ENCODE measurements around the gene MT1X. TPM values are rescaled to one million over a fixed set of nuclear protein-coding genes. Genes with fewer than 3 reads are reported as not detected.

MT1X gene
- total and polyA plus RNA-seq, 2 experiments from 2014 or later = 39.8 to 127 TPM

DNA sequence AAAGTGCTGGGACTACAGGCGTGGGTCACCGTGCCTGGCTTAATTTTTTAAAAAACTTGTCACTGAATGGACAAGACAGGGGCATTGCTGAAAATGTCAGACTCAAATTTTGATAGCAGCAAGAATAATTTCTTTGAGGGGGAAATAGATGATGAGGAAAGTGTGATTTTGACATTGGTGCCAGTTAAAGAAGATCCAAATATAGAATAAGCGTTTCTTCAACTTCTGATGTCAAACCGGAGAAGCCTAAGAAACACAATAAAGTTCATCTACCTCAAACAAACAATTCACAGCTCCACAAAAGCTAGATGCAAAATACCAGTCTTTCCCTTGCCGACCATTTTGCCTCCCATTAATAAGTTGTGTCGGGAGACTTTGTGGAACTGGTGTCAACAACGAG is 4.5 kb downstream of the MT1X start:
- H2AFZ ChIP-seq = no peak overlapping the region
- H3K27ac ChIP-seq = no peak overlapping the region
- no peak overlapping the region for H3K4me2 ChIP-seq
- H3K27me3 ChIP-seq = peaks cover 13% of the 10 kb centered on the region
- TF ChIP-seq, protein P1, sequence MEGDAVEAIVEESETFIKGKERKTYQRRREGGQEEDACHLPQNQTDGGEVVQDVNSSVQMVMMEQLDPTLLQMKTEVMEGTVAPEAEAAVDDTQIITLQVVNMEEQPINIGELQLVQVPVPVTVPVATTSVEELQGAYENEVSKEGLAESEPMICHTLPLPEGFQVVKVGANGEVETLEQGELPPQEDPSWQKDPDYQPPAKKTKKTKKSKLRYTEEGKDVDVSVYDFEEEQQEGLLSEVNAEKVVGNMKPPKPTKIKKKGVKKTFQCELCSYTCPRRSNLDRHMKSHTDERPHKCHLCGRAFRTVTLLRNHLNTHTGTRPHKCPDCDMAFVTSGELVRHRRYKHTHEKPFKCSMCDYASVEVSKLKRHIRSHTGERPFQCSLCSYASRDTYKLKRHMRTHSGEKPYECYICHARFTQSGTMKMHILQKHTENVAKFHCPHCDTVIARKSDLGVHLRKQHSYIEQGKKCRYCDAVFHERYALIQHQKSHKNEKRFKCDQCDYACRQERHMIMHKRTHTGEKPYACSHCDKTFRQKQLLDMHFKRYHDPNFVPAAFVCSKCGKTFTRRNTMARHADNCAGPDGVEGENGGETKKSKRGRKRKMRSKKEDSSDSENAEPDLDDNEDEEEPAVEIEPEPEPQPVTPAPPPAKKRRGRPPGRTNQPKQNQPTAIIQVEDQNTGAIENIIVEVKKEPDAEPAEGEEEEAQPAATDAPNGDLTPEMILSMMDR (IDR thresholded peaks at IDR 0.05; ENCODE audit: poor library complexity) = no peak
- TF ChIP-seq EZH2phosphoT487 (IDR thresholded peaks at IDR 0.05; ENCODE audit: low read depth, severe bottlenecking, unreplicated experiment) = no peak
- no peak for TF ChIP-seq EZH2 (IDR thresholded peaks at IDR 0.05; ENCODE audit: borderline replicate concordance)
- no peaks in the 10 kb centered on the region for H3K79me2 ChIP-seq
- peaks cover 7% of the 10 kb centered on the region for H3K4me1 ChIP-seq (ENCODE audit: insufficient read depth)
- H3K36me3 ChIP-seq (replicated peaks; ENCODE audit: insufficient read depth, low read depth) = no peaks in the 10 kb centered on the region
- 95% methylated on average over 7 of the region's 7 CpGs for WGBS (ENCODE audit: low lambda C conversion rate, missing lambda C conversion rate)
- H3K9me2 ChIP-seq (replicated peaks; ENCODE audit: insufficient read depth) = no peaks in the 10 kb centered on the region
- no peak for DNase-seq (ENCODE audit: low spot score)
- H4K20me1 ChIP-seq (ENCODE audit: insufficient read depth, poor library complexity, severe bottlenecking) = no peaks in the 10 kb centered on the region
- no peaks in the 10 kb centered on the region for H3K9me3 ChIP-seq (ENCODE audit: low read depth)
- H3K4me3 ChIP-seq = no peak overlapping the region

DNA sequence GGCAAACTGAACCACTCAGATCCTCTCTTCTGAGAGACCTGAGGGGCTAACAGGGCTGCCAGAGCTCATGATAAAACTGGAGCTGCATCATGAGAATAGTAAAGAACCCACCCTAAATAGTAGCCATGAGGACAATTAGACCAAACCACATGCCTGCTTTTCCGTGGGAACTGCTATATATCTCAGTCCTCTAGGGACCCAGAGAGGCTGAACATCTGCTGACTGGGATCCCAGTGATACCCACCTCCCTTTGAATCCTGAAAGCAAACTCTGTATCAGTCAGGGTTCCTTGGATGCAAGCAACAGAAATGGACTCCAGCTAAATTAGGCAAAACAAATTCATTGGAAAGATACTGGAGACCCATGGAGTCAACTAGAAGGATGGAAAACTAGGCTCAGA is 6.5 kb downstream of the MT1X start:
- H3K36me3 ChIP-seq (replicated peaks; ENCODE audit: insufficient read depth, low read depth) = no peaks in the 10 kb centered on the region
- WGBS (ENCODE audit: low lambda C conversion rate, missing lambda C conversion rate) = 50% methylated on average over 1 of the region's 1 CpG
- H3K4me2 ChIP-seq = no peak overlapping the region
- no peak overlapping the region for H3K27ac ChIP-seq
- peaks cover 1% of the 10 kb centered on the region for H3K27me3 ChIP-seq
- no peaks in the 10 kb centered on the region for H4K20me1 ChIP-seq (ENCODE audit: insufficient read depth, poor library complexity, severe bottlenecking)
- TF ChIP-seq EZH2phosphoT487 (IDR thresholded peaks at IDR 0.05; ENCODE audit: low read depth, severe bottlenecking, unreplicated experiment) = no peak
- TF ChIP-seq, protein P1 (IDR thresholded peaks at IDR 0.05; ENCODE audit: poor library complexity) = no peak
- TF ChIP-seq EZH2 (IDR thresholded peaks at IDR 0.05; ENCODE audit: borderline replicate concordance) = no peak
- DNase-seq (ENCODE audit: low spot score) = no peak
- no peaks in the 10 kb centered on the region for H3K9me2 ChIP-seq (replicated peaks; ENCODE audit: insufficient read depth)
- H2AFZ ChIP-seq = no peak overlapping the region
- H3K9me3 ChIP-seq (ENCODE audit: low read depth) = no peaks in the 10 kb centered on the region
- H3K79me2 ChIP-seq = no peaks in the 10 kb centered on the region
- no peaks in the 10 kb centered on the region for H3K4me1 ChIP-seq (ENCODE audit: insufficient read depth)
- H3K4me3 ChIP-seq = no peak overlapping the region

DNA sequence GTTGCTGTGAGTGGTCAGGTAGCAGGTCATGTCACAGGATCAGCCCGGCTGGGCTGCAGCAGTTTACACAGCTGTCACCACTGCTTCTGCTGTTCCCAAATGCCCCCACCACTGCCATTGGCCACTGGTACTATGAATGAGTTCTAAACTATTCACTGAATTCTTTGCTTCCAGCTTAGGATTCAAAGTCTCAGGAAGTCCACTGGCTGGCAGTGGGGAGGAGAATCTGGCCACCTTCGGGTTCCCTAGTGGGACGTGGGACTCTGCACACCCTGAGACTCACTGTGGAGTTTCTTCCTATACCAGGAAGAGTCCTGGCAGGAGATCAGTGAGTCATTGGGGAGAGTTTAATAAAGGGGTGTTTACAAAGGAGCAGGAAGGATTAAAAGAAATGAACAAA is 6.9 kb downstream of the MT1X start:
- Histone ChIP-seq H3K4me2 (no peak overlapping the region), H3K27ac (no peak overlapping the region)

More for the DNA sequence above, 6.9 kb downstream of the MT1X start:
- no peaks in the 10 kb centered on the region for H3K9me3 ChIP-seq (ENCODE audit: low read depth)
- no peaks in the 10 kb centered on the region for H3K79me2 ChIP-seq
- no peaks in the 10 kb centered on the region for H3K36me3 ChIP-seq (replicated peaks; ENCODE audit: insufficient read depth, low read depth)
- TF ChIP-seq, protein P1 (IDR thresholded peaks at IDR 0.05; ENCODE audit: poor library complexity) = no peak
- TF ChIP-seq EZH2 (IDR thresholded peaks at IDR 0.05; ENCODE audit: borderline replicate concordance) = no peak
- TF ChIP-seq EZH2phosphoT487 (IDR thresholded peaks at IDR 0.05; ENCODE audit: low read depth, severe bottlenecking, unreplicated experiment) = no peak
- no peaks in the 10 kb centered on the region for H3K27me3 ChIP-seq
- no peak overlapping the region for H2AFZ ChIP-seq
- no peaks in the 10 kb centered on the region for H3K9me2 ChIP-seq (replicated peaks; ENCODE audit: insufficient read depth)
- H3K4me1 ChIP-seq (ENCODE audit: insufficient read depth) = no peaks in the 10 kb centered on the region
- no peak overlapping the region for H3K4me3 ChIP-seq
- no peaks in the 10 kb centered on the region for H4K20me1 ChIP-seq (ENCODE audit: insufficient read depth, poor library complexity, severe bottlenecking)
- DNase-seq (ENCODE audit: low spot score) = no peak
- WGBS (ENCODE audit: low lambda C conversion rate, missing lambda C conversion rate) = 86% methylated on average over 3 of the region's 3 CpGs

All from hepatocyte (in vitro differentiated cells).